ENCODE results near the gene ITGA3. TPM values are rescaled to one million over a fixed set of nuclear protein-coding genes. Genes with fewer than 3 reads are reported as not detected.

The ITGA3 gene
- total RNA-seq, 1 experiment from 2014 or later = 392 TPM

GRCh38 chr17:50100480-50100883, 44.6 kb downstream of the ITGA3 start:
- Histone ChIP-seq H3K9ac (ENCODE audit: low read length) (no peak overlapping the region), H3K4me3 (replicated peaks in 1 of 2; ENCODE audit: low read depth in 1 of 2, low read length in 2 of 2) (no peak overlapping the region), H4K20me1 (ENCODE audit: insufficient read depth) (no peaks in the 10 kb centered on the region), H3K36me3 (ENCODE audit: control insufficient read depth in 1 of 2, insufficient read depth in 2 of 2, low read length in 2 of 2) (peaks cover 0 to 7% of the 10 kb centered on the region in 2 experiments; a peak in 2 of 4 replicates), H3K27ac (ENCODE audit: low read depth, low read length) (no peak overlapping the region), H3K9me3 (ENCODE audit: control insufficient read depth in 1 of 2, insufficient read depth in 1 of 2, low read depth in 1 of 2, low read length in 2 of 2) (no peaks in the 10 kb centered on the region), H3K27me3 (ENCODE audit: insufficient read depth, low read length) (no peaks in the 10 kb centered on the region), H3K79me2 (ENCODE audit: insufficient read depth, low read length) (0 out of 2 replicates have a peak, but pooled peaks cover 5% of the 10 kb centered on the region), H3K4me2 (ENCODE audit: low read length) (peak overlapping the region; percentile 42; the same call in 1 of the 2 replicates), H3K4me1 (ENCODE audit: control insufficient read depth in 1 of 2, insufficient read depth in 2 of 2, low read length in 2 of 2) (peaks cover 38 to 43% of the 10 kb centered on the region in 2 experiments), H3K9me2 (ENCODE audit: insufficient read depth) (no peaks in the 10 kb centered on the region), H2AFZ (ENCODE audit: low read depth, low read length, poor library complexity, severe bottlenecking) (no peak overlapping the region)
- ChIA-PET POLR2A (no interaction called here), CTCF (interaction anchor here (1.1 to 1.7 kb wide), 3 partner anchors 14 to 78 kb away, joined by 4 to 7 read pairs (median 4); no protein-coding TSS in a partner anchor), RAD21 (ENCODE audit: low non-redundant PET in 1 of 2, low total read pairs in 2 of 2, uncharacterized antibody in 2 of 2, unreplicated experiment in 2 of 2) (no interaction called here)
- no peak for TF ChIP-seq ZBTB33 (IDR thresholded peaks at IDR 0.05; ENCODE audit: extremely low read depth, insufficient replicate concordance, low read length)
- TF ChIP-seq, protein P1, sequence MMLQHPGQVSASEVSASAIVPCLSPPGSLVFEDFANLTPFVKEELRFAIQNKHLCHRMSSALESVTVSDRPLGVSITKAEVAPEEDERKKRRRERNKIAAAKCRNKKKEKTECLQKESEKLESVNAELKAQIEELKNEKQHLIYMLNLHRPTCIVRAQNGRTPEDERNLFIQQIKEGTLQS (IDR thresholded peaks at IDR 0.05) = no peak
- no peak for TF ChIP-seq POLR2AphosphoS5 (IDR thresholded peaks at IDR 0.05; ENCODE audit: low read depth, low read length)
- intact Hi-C loops (cut with micrococcal nuclease) = no loop called here
- DNase-seq (ENCODE audit: low read depth, low spot score) (no peak), ATAC-seq (no peak)
- no TSS peak for BruUV-seq (replicated peaks)

DNA sequence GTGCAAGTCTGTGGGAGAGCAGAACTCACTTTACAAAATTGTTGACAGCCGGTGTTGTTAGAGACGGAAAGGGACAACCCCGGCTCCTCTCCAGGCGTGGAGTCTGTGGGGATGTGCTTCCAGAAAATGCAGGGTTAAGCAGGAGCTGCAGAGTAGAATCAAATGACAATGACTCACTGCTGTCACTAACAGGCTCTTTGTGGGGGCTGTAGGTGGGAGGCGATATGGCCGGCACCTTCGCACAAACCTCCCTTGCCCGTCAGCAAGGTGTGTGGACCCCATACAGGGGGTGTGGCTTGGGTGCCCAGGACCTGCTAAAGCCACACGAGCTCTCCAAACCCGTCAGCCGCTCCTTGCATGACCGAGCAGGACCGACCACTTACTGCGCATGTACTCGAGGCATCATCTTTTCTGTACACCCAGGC, 45.0 kb downstream of the ITGA3 start:
- ChIA-PET CTCF (interaction anchor here (1.2 to 1.7 kb wide), 2 partner anchors 14 to 77 kb away, joined by 4 to 7 read pairs; no protein-coding TSS in a partner anchor), RAD21 (ENCODE audit: low non-redundant PET in 1 of 2, low total read pairs in 2 of 2, uncharacterized antibody in 2 of 2, unreplicated experiment in 2 of 2) (no interaction called here), POLR2A (no interaction called here)
- TF ChIP-seq POLR2A (IDR thresholded peaks at IDR 0.05; ENCODE audit: borderline replicate concordance, extremely low read depth, insufficient read depth, insufficient read length) = no peak
- no peak for TF ChIP-seq SP1 (IDR thresholded peaks at IDR 0.05; ENCODE audit: low read depth)
- peak; percentile 29 for ATAC-seq
- Histone ChIP-seq H3K4me3 (replicated peaks in 1 of 2; ENCODE audit: low read depth in 1 of 2, low read length in 2 of 2) (no peak overlapping the region), H3K27ac (ENCODE audit: low read depth, low read length) (peak overlapping the region; percentile 38; the same call in 1 of the 2 replicates), H2AFZ (ENCODE audit: low read depth, low read length, poor library complexity, severe bottlenecking) (no peak overlapping the region), H3K9ac (ENCODE audit: low read length) (no peak overlapping the region), H3K4me2 (ENCODE audit: low read length) (peak overlapping the region; percentile 42), H3K9me3 (ENCODE audit: control insufficient read depth in 1 of 2, insufficient read depth in 1 of 2, low read depth in 1 of 2, low read length in 2 of 2) (no peaks in the 10 kb centered on the region), H3K4me1 (ENCODE audit: control insufficient read depth in 1 of 2, insufficient read depth in 2 of 2, low read length in 2 of 2) (peaks cover 37 to 38% of the 10 kb centered on the region in 2 experiments), H3K27me3 (ENCODE audit: insufficient read depth, low read length) (no peaks in the 10 kb centered on the region), H3K36me3 (ENCODE audit: control insufficient read depth in 1 of 2, insufficient read depth in 2 of 2, low read length in 2 of 2) (peaks cover 0 to 7% of the 10 kb centered on the region in 2 experiments; a peak in 2 of 4 replicates), H4K20me1 (ENCODE audit: insufficient read depth) (no peaks in the 10 kb centered on the region), H3K9me2 (ENCODE audit: insufficient read depth) (no peaks in the 10 kb centered on the region), H3K79me2 (ENCODE audit: insufficient read depth, low read length) (0 out of 2 replicates have a peak, but pooled peaks cover under 1% of the 10 kb centered on the region)
- intact Hi-C loops (cut with micrococcal nuclease) = no loop called here
- BruUV-seq (replicated peaks) = no TSS peak
- DNase-seq (ENCODE audit: low read depth, low spot score) = no peak
